Measurements from ENCODE around the gene PTH1R.

DNA sequence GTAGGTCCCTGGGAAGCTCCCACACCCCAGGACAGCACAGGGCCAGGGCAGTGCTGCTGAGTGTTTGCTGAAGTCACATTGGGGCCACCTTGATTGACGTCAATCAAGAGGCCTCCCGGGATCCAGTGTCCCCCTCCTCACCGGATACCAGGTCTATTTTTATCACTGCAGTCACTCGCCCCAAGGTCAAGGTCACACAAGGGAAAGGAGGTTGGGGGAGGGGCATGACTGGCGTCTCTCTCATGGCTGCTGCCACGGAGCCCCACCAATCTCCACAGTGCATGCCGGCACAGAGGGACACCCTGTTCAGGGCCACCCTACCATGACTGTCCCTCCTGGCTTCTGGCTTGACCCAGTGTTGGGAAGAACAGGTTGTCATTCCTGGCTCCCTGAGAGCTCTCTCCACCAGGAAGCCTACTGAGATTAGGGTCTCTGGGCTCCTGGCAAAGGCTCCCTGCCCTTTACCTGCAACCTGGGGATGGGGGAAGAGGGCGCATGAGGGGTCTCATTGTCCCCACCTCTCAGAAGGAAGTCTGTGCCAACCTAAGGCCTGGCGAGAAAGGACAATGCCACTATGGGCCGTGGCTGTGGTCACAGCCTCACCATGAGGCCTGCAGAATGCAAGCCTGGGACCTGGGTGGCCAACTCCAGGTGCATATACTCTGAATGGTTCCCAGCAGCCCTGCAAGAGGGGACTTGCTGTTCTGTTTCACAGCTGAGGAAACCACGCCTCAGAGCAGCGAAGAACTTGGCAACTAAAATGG, 15.7 kb upstream of the PTH1R start:
- TF ChIP-seq, protein P1, sequence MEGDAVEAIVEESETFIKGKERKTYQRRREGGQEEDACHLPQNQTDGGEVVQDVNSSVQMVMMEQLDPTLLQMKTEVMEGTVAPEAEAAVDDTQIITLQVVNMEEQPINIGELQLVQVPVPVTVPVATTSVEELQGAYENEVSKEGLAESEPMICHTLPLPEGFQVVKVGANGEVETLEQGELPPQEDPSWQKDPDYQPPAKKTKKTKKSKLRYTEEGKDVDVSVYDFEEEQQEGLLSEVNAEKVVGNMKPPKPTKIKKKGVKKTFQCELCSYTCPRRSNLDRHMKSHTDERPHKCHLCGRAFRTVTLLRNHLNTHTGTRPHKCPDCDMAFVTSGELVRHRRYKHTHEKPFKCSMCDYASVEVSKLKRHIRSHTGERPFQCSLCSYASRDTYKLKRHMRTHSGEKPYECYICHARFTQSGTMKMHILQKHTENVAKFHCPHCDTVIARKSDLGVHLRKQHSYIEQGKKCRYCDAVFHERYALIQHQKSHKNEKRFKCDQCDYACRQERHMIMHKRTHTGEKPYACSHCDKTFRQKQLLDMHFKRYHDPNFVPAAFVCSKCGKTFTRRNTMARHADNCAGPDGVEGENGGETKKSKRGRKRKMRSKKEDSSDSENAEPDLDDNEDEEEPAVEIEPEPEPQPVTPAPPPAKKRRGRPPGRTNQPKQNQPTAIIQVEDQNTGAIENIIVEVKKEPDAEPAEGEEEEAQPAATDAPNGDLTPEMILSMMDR (IDR thresholded peaks at IDR 0.05): no peak
- no peak for TF ChIP-seq POLR2A (IDR thresholded peaks at IDR 0.05)

All from esophagus squamous epithelium (tissue), 4 donors.